ENCODE results near the gene LARP6.
"Not testable (repeated sequence)": the region's sequence is repeated elsewhere in the genome, so short reads cannot be mapped to it uniquely, and the experiment has no call there.

LARP6 gene

GRCh38 chr15:70829371-70830166 lies 24.4 kb downstream of the LARP6 start:
- no peak for DNase-seq

- DNase-seq = no peak
Measured at GRCh38 chr15:70827721-70828120, 26.2 kb downstream of the LARP6 start.

- no peak for DNase-seq
Measured at GRCh38 chr15:70826634-70827033, 27.3 kb downstream of the LARP6 start.

GRCh38 chr15:70825841-70826240 lies 28.1 kb downstream of the LARP6 start:
- no peak for DNase-seq

GRCh38 chr15:70823196-70823595 lies 30.8 kb downstream of the LARP6 start:
- no peak for DNase-seq

GRCh38 chr15:70820214-70820613 lies 33.7 kb downstream of the LARP6 start:
- no peak for DNase-seq

- DNase-seq = no peak
Measured at GRCh38 chr15:70818580-70818979, 35.4 kb downstream of the LARP6 start.

- no peak for DNase-seq
Measured at GRCh38 chr15:70817266-70817665, 36.7 kb downstream of the LARP6 start.

- DNase-seq = no peak
Measured at GRCh38 chr15:70815604-70816003, 38.4 kb downstream of the LARP6 start.

GRCh38 chr15:70815011-70815410 lies 38.9 kb downstream of the LARP6 start:
- not testable (repeated sequence) for DNase-seq

- DNase-seq = no peak
Measured at GRCh38 chr15:70812827-70813364, 41.1 kb downstream of the LARP6 start.

- DNase-seq = no peak
Measured at GRCh38 chr15:70810916-70811578, 42.9 kb downstream of the LARP6 start.

- DNase-seq = no peak
Measured at GRCh38 chr15:70806992-70807712, 46.8 kb downstream of the LARP6 start.

GRCh38 chr15:70804388-70804787 lies 49.6 kb downstream of the LARP6 start:
- DNase-seq = not testable (repeated sequence)

GRCh38 chr15:70802629-70803028 lies 51.3 kb downstream of the LARP6 start:
- no peak for DNase-seq

GRCh38 chr15:70801109-70801508 lies 52.8 kb downstream of the LARP6 start:
- DNase-seq = no peak

- DNase-seq = no peak
Measured at GRCh38 chr15:70799667-70800450, 54.1 kb downstream of the LARP6 start.

GRCh38 chr15:70797464-70797863 lies 56.5 kb downstream of the LARP6 start:
- DNase-seq = no peak

- DNase-seq = no peak
Measured at GRCh38 chr15:70796516-70797310, 57.2 kb downstream of the LARP6 start.

- no peak for DNase-seq
Measured at GRCh38 chr15:70795311-70795665, 58.7 kb downstream of the LARP6 start.

- DNase-seq = no peak
Measured at GRCh38 chr15:70794596-70795310, 59.2 kb downstream of the LARP6 start.

All from stimulated activated CD4-positive, alpha-beta T cell treated with anti-CD3 and anti-CD28 coated beads, Interleukin-4, amount 100 ng/mL, for 4 hours (primary cell).